Muscle of leg (tissue), 11 donors: ENCODE results near the gene EFNB2. TPM values are rescaled to one million over a fixed set of nuclear protein-coding genes. Genes with fewer than 3 reads are reported as not detected.
A peak's percentile ranks its signal among the peaks of the same experiment; 100 is the strongest.

Experiments used
- DNase-seq: peaks from one replicate; pipeline ENCODE4 v3.0.0; 2013
- H3K27ac ChIP-seq: one replicate; pipeline ENCODE4 v1.5.1; 2013; ENCODE audit warnings: mild to moderate bottlenecking, low read length, control low read depth
- H3K27me3 ChIP-seq: one replicate; pipeline ENCODE4 v1.6.1; 2013; ENCODE audit warnings: low read length; ENCODE audit not compliant: control insufficient read depth, insufficient read depth
- H3K36me3 ChIP-seq: one replicate; pipeline ENCODE4 v1.6.1; 2013; ENCODE audit warnings: low read length; ENCODE audit not compliant: control insufficient read depth, insufficient read depth
- H3K4me1 ChIP-seq: one replicate; pipeline ENCODE4 v1.6.1; 2013; ENCODE audit warnings: low read length; ENCODE audit not compliant: control insufficient read depth, insufficient read depth
- H3K4me3 ChIP-seq: one replicate; pipeline ENCODE4 v1.5.1; 2013; ENCODE audit warnings: low read length, control low read depth
- H3K9me3 ChIP-seq: replicated peaks from 2 replicates; pipeline ENCODE4 v1.6.1; 2013; ENCODE audit warnings: low read depth, low read length; ENCODE audit not compliant: control insufficient read depth
- WGBS: methylation state at CpG from one replicate; pipeline ENCODE4 v1.1.5; 2013; ENCODE audit warnings: missing lambda C conversion rate; ENCODE audit not compliant: insufficient coverage; 5-methylcytosine and 5-hydroxymethylcytosine counted together
- polyA plus RNA-seq, 8 donors: library from polyadenylated mRNA; unstranded; fragments of 120-200 nt; gene quantifications; one replicate each; pipeline versions ENCODE4 v1.2.1 to v1.2.3, GENCODE V29; 2013; ENCODE audit warnings: inconsistent platforms in 1 of 8, low replicate concordance in 1 of 8; ENCODE audit not compliant: insufficient read length in 8 of 8, insufficient read depth in 1 of 8
- total RNA-seq: library from RNA; stranded (reverse); fragments of 120-200 nt; gene quantifications from one replicate; pipeline ENCODE4 v1.2.4, GENCODE V29; 2013

Gene EFNB2
- total and polyA plus RNA-seq, 9 donors = 13.9 to 40.1 (median 24.4) TPM

DNA sequence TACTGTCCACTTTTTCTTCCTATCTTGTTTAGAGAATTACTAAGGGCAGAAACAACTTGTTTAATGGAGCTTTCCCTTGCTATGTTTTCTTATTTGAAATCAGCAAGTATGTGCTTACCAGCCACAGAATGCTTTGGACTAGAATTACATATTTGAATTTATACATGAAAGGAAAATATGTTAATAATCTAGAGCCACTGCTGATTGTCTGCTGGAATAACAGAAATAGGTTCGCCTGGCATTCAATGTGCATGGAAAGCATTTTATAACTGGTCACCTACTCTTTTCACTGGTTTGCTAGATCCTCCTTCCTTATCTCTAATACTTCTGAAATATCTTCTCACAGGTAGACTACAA is 8.0 kb downstream of the EFNB2 start:
- Histone ChIP-seq H3K4me3 (no peak overlapping the region), H3K9me3 (no peaks in the 10 kb centered on the region), H3K36me3 (no peaks in the 10 kb centered on the region), H3K27me3 (no peaks in the 10 kb centered on the region), H3K27ac (no peak overlapping the region), H3K4me1 (peaks cover 8% of the 10 kb centered on the region)
- DNase-seq = no peak
- WGBS = no CpG with 5 or more reads among the region's 1 CpG

GRCh38 chr13:106526738-106527444 is 8.6 kb downstream of the EFNB2 start:
- WGBS = 90% methylated on average over 4 of the region's 8 CpGs
- Histone ChIP-seq H3K36me3 (no peaks in the 10 kb centered on the region), H3K4me1 (peaks cover 3% of the 10 kb centered on the region), H3K27me3 (no peaks in the 10 kb centered on the region), H3K9me3 (no peaks in the 10 kb centered on the region), H3K27ac (no peak overlapping the region), H3K4me3 (no peak overlapping the region)
- no peak for DNase-seq

GRCh38 chr13:106525865-106526264 is 9.6 kb downstream of the EFNB2 start:
- Histone ChIP-seq H3K4me1 (peaks cover 3% of the 10 kb centered on the region), H3K9me3 (no peaks in the 10 kb centered on the region), H3K27me3 (no peaks in the 10 kb centered on the region), H3K36me3 (no peaks in the 10 kb centered on the region), H3K4me3 (no peak overlapping the region), H3K27ac (no peak overlapping the region)
- WGBS = 92% methylated on average over 2 of the region's 3 CpGs
- DNase-seq = no peak

- H3K4me3 ChIP-seq = no peak overlapping the region
- no peaks in the 10 kb centered on the region for H3K36me3 ChIP-seq
- H3K27me3 ChIP-seq = no peaks in the 10 kb centered on the region
- H3K4me1 ChIP-seq = peaks cover 5% of the 10 kb centered on the region
- H3K9me3 ChIP-seq = no peaks in the 10 kb centered on the region
- DNase-seq = no peak
- no CpG with 5 or more reads among the region's 2 CpGs for WGBS
- no peak overlapping the region for H3K27ac ChIP-seq
Observed at GRCh38 chr13:106524108-106524507, 11.4 kb downstream of the EFNB2 start.

GRCh38 chr13:106523576-106523975 is 11.9 kb downstream of the EFNB2 start:
- Histone ChIP-seq H3K9me3 (no peaks in the 10 kb centered on the region), H3K36me3 (no peaks in the 10 kb centered on the region), H3K4me3 (no peak overlapping the region), H3K27me3 (no peaks in the 10 kb centered on the region), H3K4me1 (peaks cover 5% of the 10 kb centered on the region), H3K27ac (no peak overlapping the region)
- 40% methylated on average over 2 of the region's 3 CpGs for WGBS
- DNase-seq = peak; percentile 63

- DNase-seq = no peak
- Histone ChIP-seq H3K36me3 (no peaks in the 10 kb centered on the region), H3K4me1 (peaks cover 5% of the 10 kb centered on the region), H3K9me3 (no peaks in the 10 kb centered on the region), H3K27me3 (no peaks in the 10 kb centered on the region), H3K27ac (no peak overlapping the region), H3K4me3 (no peak overlapping the region)
- 48% methylated on average over 2 of the region's 7 CpGs for WGBS
Observed at GRCh38 chr13:106522898-106523525, 12.4 kb downstream of the EFNB2 start.

DNA sequence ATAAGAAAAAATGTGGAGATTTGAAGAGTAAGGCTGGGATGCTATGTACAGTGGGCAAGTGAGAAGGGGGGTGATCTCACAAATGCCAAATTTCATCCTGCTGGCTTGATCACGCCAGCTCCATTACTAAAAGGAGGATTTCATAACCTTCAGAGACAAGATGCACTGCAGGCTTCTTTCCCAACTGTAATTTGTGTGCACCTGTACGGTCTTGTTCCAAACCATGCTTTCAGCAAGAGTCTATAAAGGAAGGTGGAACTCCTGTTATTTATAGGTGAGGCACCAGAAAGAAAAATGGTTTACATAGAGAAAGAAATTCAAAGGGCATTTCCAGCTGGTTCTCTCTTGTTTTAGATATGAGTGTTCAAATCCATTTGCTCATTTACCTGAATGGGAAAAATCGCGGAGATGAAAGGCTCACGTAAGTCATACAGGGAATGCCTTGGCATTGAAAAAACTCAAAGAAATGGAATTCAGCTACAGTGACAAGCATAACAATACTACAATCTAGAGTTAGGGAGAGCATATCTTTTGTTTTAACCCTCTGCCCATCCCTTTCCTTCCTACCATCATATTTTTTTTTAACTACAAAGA is 13.3 kb downstream of the EFNB2 start:
- H3K4me3 ChIP-seq = no peak overlapping the region
- peaks cover 5% of the 10 kb centered on the region for H3K4me1 ChIP-seq
- no peak overlapping the region for H3K27ac ChIP-seq
- no peaks in the 10 kb centered on the region for H3K9me3 ChIP-seq
- no CpG with 5 or more reads among the region's 5 CpGs for WGBS
- no peak for DNase-seq
- H3K36me3 ChIP-seq = no peaks in the 10 kb centered on the region
- H3K27me3 ChIP-seq = no peaks in the 10 kb centered on the region

- H3K27ac ChIP-seq = no peak overlapping the region
- H3K36me3 ChIP-seq = no peaks in the 10 kb centered on the region
- H3K27me3 ChIP-seq = no peaks in the 10 kb centered on the region
- no peaks in the 10 kb centered on the region for H3K9me3 ChIP-seq
- no peak overlapping the region for H3K4me3 ChIP-seq
- H3K4me1 ChIP-seq = peaks cover 6% of the 10 kb centered on the region
- WGBS = no CpG with 5 or more reads among the region's 5 CpGs
- no peak for DNase-seq
Observed at GRCh38 chr13:106521095-106521799, 14.2 kb downstream of the EFNB2 start.

GRCh38 chr13:106520251-106521054 is 15.0 kb downstream of the EFNB2 start:
- H3K9me3 ChIP-seq = no peaks in the 10 kb centered on the region
- whole genome bisulfite sequencing = 100% methylated on average over 1 of the region's 12 CpGs
- H3K36me3 ChIP-seq = no peaks in the 10 kb centered on the region
- H3K4me1 ChIP-seq = peaks cover 9% of the 10 kb centered on the region
- H3K4me3 ChIP-seq = no peak overlapping the region
- H3K27me3 ChIP-seq = no peaks in the 10 kb centered on the region
- no peak overlapping the region for H3K27ac ChIP-seq
- peak; percentile 71 for DNase-seq
